GM23338 (cell line): Measurements from ENCODE around the gene GP1BB. TPM values are rescaled to one million over a fixed set of nuclear protein-coding genes. Genes with fewer than 3 reads are reported as not detected.

Experiments
- ATAC-seq: fragments of 200-7000 bp; cut with Tn5 transposase; 3 replicates; pipeline ENCODE4 v1.9.1; 2020
- DNase-seq: peaks from one replicate; pipeline ENCODE4 v3.0.0-alpha.2; 2015; ENCODE audit warnings: low spot score
- H2AFZ ChIP-seq: fragments of 200-600 bp; sonication (generic); 2 replicates; pipeline ENCODE4 v1.8.0; 2016; ENCODE audit warnings: antibody characterized with exemption, mild to moderate bottlenecking, moderate library complexity
- H3F3A ChIP-seq: fragments of 200-600 bp; sonication (generic); replicated peaks from 2 replicates; pipeline ENCODE4 v1.8.0; 2017; ENCODE audit warnings: antibody characterized with exemption, mixed run types, low read depth
- H3K27ac ChIP-seq: fragments of 200-600 bp; sonication (generic); 2 replicates; pipeline ENCODE4 v1.6.1; 2016; ENCODE audit warnings: low read depth
- H3K27me3 ChIP-seq: fragments of 200-600 bp; sonication (generic); 2 replicates; pipeline ENCODE4 v1.8.0; 2016; ENCODE audit warnings: mild to moderate bottlenecking, mixed run types, moderate library complexity; ENCODE audit not compliant: insufficient read depth
- H3K36me3 ChIP-seq: fragments of 200-600 bp; sonication (generic); 2 replicates; pipeline ENCODE4 v1.8.0; 2016; ENCODE audit warnings: mild to moderate bottlenecking; ENCODE audit not compliant: insufficient read depth
- H3K4me1 ChIP-seq: fragments of 200-600 bp; sonication (generic); 2 replicates; pipeline ENCODE4 v1.8.0; 2016; ENCODE audit warnings: mild to moderate bottlenecking, moderate library complexity; ENCODE audit not compliant: insufficient read depth
- H3K4me2 ChIP-seq: fragments of 200-600 bp; sonication (generic); 2 replicates; pipeline ENCODE4 v1.7.1; 2017; ENCODE audit warnings: mixed run types
- H3K4me3 ChIP-seq: fragments of 200-600 bp; sonication (generic); 2 replicates; pipeline ENCODE4 v1.6.1; 2016; ENCODE audit warnings: mixed run types
- H3K79me2 ChIP-seq: fragments of 200-600 bp; sonication (generic); replicated peaks from 2 replicates; pipeline ENCODE4 v1.8.0; 2017; ENCODE audit warnings: mild to moderate bottlenecking; ENCODE audit not compliant: insufficient read depth
- H3K9me2 ChIP-seq: fragments of 200-600 bp; sonication (generic); 2 replicates; pipeline ENCODE4 v1.8.0; 2017; ENCODE audit not compliant: insufficient read depth
- H4K20me1 ChIP-seq: fragments of 200-600 bp; sonication (generic); replicated peaks from 2 replicates; pipeline ENCODE4 v1.8.0; 2017; ENCODE audit warnings: mild to moderate bottlenecking; ENCODE audit not compliant: insufficient read depth
- H3K27ac Mint-ChIP-seq: 2 replicates; pipeline ENCODE4 v1.8.0; 2020; ENCODE audit warnings: inconsistent platforms, mild to moderate bottlenecking, moderate library complexity, mixed read lengths
- H3K27me3 Mint-ChIP-seq: 3 replicates; pipeline ENCODE4 v1.8.0; 2022; ENCODE audit warnings: low read depth, mild to moderate bottlenecking, moderate library complexity, mixed read lengths, inconsistent platforms; ENCODE audit not compliant: insufficient read depth, poor library complexity
- H3K36me3 Mint-ChIP-seq: 3 replicates; pipeline ENCODE4 v1.8.0; 2021; ENCODE audit warnings: low read depth, mild to moderate bottlenecking, inconsistent platforms, moderate library complexity, mixed read lengths
- H3K4me1 Mint-ChIP-seq: 3 replicates; pipeline ENCODE4 v1.8.0; 2020; ENCODE audit warnings: mild to moderate bottlenecking, inconsistent platforms, mixed read lengths
- H3K4me3 Mint-ChIP-seq: 3 replicates; pipeline ENCODE4 v1.8.0; 2021; ENCODE audit warnings: moderate library complexity, mild to moderate bottlenecking, inconsistent platforms, mixed read lengths
- H3K9me3 Mint-ChIP-seq: 3 replicates; pipeline ENCODE4 v1.8.0; 2020; ENCODE audit warnings: moderate library complexity, mild to moderate bottlenecking, inconsistent platforms, mixed read lengths
- CREB1 ChIP-seq: fragments of 250-450 bp; sonication (Bioruptor Pico); IDR thresholded peaks from 2 replicates; pipeline ENCODE4 v1.5.0; 2020; ENCODE audit warnings: low read depth, mild to moderate bottlenecking, moderate library complexity
- EZH2 ChIP-seq: fragments of 200-600 bp; sonication (generic); IDR thresholded peaks from one replicate; pipeline ENCODE4 v1.8.0; 2017; ENCODE audit warnings: antibody characterized with exemption, mild to moderate bottlenecking, low read depth; ENCODE audit not compliant: unreplicated experiment
- EZH2phosphoT487 ChIP-seq: fragments of 200-600 bp; sonication (generic); IDR thresholded peaks from one replicate; pipeline ENCODE4 v1.8.1; 2018; ENCODE audit warnings: antibody characterized with exemption; ENCODE audit not compliant: unreplicated experiment
- JUNB ChIP-seq: IDR thresholded peaks from one replicate; pipeline ENCODE4 v1.6.1; 2016; ENCODE audit warnings: antibody characterized with exemption; ENCODE audit not compliant: unreplicated experiment
- NANOG ChIP-seq: IDR thresholded peaks from 2 replicates; pipeline ENCODE4 v1.6.1; 2016; ENCODE audit warnings: antibody characterized with exemption, borderline replicate concordance
- POLR2AphosphoS5 ChIP-seq: IDR thresholded peaks from 2 replicates; pipeline ENCODE4 v1.6.1; 2016; ENCODE audit warnings: antibody characterized with exemption, low read depth
- STAT1 ChIP-seq: IDR thresholded peaks from one replicate; pipeline ENCODE4 v1.6.1; 2016; ENCODE audit warnings: antibody characterized with exemption; ENCODE audit not compliant: unreplicated experiment
- ZNF114 ChIP-seq: fragments of 250-450 bp; sonication (Bioruptor Pico); IDR thresholded peaks from 2 replicates; pipeline ENCODE4 v1.5.0; 2020; ENCODE audit warnings: mild to moderate bottlenecking, moderate library complexity
- ZNF331 ChIP-seq: fragments of 250-450 bp; sonication (Bioruptor Pico); IDR thresholded peaks from 2 replicates; pipeline ENCODE4 v1.5.0; 2020; ENCODE audit warnings: low read depth, mild to moderate bottlenecking, moderate library complexity
- polyA plus RNA-seq: library from polyadenylated mRNA; unstranded; fragments of >200 nt; fragmentation: Nextera tagmentation; extraction: Ambion mirVana; gene quantifications from 2 replicates; pipeline ENCODE4 v1.2.1, GENCODE V29; 2016
- total RNA-seq: library from RNA; depleted of rRNA; stranded (reverse); fragments of >200 nt; shearing (Covaris generic); gene quantifications from 2 replicates; pipeline ENCODE4 v1.2.3, GENCODE V29; 2014
- TF ChIP-seq, protein P1 (sequence below), 2 experiments: fragments of 200-600 bp in 1 of 2; sonication (generic) in 1 of 2; conservative IDR thresholded peaks; 2 replicates each; pipeline versions ENCODE4 v1.5.1 to v1.6.1; 2016 to 2017; ENCODE audit warnings: antibody characterized with exemption in 2 of 2, low read depth in 2 of 2, mild to moderate bottlenecking in 2 of 2, moderate library complexity in 1 of 2
- TF ChIP-seq, protein P2 (sequence below): fragments of 250-450 bp; sonication (Bioruptor Pico); IDR thresholded peaks from 2 replicates; pipeline ENCODE4 v1.5.0; 2020; ENCODE audit warnings: mild to moderate bottlenecking, moderate library complexity
- TF ChIP-seq, protein P3 (sequence below): IDR thresholded peaks from 2 replicates; pipeline ENCODE4 v1.6.1; 2016; ENCODE audit warnings: antibody characterized with exemption
- TF ChIP-seq, protein P4 (sequence below): IDR thresholded peaks from one replicate; pipeline ENCODE4 v1.6.1; 2018; ENCODE audit warnings: antibody characterized with exemption; ENCODE audit not compliant: unreplicated experiment

Gene GP1BB
- total and polyA plus RNA-seq, 2 experiments from 2014 or later = 0.53 to 1.3 TPM

DNA sequence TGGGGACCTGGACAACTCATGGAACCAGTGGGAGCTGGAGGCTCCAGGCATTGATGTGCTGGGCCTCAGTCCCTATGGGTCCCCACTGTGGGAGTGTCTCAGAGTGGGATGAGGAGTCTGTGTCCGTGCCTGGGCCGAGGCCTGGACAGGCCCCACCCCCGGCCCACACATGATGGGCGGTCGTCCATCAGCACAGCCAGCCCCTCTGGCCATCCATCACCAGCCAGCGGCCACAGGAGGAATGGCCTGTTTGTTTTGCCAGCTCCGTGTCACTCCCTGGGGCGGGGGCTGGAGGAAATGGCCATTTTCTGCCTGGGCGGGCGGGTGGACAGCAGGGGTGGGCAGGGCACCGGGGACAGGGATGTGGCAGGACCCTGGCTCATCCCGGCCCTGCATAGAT is 24.2 kb downstream of the GP1BB start (continued):
- TF ChIP-seq POLR2AphosphoS5 = no peak
- no peak for TF ChIP-seq EZH2phosphoT487
- TF ChIP-seq, protein P1, sequence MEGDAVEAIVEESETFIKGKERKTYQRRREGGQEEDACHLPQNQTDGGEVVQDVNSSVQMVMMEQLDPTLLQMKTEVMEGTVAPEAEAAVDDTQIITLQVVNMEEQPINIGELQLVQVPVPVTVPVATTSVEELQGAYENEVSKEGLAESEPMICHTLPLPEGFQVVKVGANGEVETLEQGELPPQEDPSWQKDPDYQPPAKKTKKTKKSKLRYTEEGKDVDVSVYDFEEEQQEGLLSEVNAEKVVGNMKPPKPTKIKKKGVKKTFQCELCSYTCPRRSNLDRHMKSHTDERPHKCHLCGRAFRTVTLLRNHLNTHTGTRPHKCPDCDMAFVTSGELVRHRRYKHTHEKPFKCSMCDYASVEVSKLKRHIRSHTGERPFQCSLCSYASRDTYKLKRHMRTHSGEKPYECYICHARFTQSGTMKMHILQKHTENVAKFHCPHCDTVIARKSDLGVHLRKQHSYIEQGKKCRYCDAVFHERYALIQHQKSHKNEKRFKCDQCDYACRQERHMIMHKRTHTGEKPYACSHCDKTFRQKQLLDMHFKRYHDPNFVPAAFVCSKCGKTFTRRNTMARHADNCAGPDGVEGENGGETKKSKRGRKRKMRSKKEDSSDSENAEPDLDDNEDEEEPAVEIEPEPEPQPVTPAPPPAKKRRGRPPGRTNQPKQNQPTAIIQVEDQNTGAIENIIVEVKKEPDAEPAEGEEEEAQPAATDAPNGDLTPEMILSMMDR (conservative IDR thresholded peaks at IDR 0.05; ENCODE audit: low read depth in 2 of 2) = no peak
- no peak for TF ChIP-seq JUNB
- TF ChIP-seq STAT1 = no peak

DNA sequence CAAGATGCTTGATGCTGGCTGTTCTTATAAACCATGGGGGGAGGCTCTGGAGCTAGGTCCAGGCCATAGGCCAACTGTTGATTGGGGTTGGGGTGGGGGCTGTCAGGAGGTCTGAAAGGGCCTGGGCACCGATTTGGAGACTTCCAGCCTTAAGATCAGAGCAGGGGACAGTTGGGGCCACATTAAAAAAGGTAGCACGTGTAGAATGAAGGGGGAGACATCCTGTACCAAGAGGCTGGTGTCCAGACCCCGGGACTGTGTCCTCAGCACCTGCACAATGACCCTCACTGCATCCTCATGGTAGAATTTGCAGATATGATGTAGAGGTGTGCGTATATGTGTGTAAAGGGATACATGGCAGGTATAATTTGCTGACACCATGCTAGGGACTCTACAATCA is 24.8 kb downstream of the GP1BB start:
- peaks cover 25% of the 10 kb centered on the region for H3K27me3 Mint-ChIP-seq
- peaks cover 11% of the 10 kb centered on the region for H3K4me1 Mint-ChIP-seq
- TF ChIP-seq CREB1 (CRISPR knock-in tag) (no peak), EZH2 (no peak), NANOG (no peak), ZNF331 (CRISPR knock-in tag) (no peak), ZNF114 (CRISPR knock-in tag) (no peak), EZH2phosphoT487 (no peak), JUNB (no peak)
- TF ChIP-seq, protein P2, sequence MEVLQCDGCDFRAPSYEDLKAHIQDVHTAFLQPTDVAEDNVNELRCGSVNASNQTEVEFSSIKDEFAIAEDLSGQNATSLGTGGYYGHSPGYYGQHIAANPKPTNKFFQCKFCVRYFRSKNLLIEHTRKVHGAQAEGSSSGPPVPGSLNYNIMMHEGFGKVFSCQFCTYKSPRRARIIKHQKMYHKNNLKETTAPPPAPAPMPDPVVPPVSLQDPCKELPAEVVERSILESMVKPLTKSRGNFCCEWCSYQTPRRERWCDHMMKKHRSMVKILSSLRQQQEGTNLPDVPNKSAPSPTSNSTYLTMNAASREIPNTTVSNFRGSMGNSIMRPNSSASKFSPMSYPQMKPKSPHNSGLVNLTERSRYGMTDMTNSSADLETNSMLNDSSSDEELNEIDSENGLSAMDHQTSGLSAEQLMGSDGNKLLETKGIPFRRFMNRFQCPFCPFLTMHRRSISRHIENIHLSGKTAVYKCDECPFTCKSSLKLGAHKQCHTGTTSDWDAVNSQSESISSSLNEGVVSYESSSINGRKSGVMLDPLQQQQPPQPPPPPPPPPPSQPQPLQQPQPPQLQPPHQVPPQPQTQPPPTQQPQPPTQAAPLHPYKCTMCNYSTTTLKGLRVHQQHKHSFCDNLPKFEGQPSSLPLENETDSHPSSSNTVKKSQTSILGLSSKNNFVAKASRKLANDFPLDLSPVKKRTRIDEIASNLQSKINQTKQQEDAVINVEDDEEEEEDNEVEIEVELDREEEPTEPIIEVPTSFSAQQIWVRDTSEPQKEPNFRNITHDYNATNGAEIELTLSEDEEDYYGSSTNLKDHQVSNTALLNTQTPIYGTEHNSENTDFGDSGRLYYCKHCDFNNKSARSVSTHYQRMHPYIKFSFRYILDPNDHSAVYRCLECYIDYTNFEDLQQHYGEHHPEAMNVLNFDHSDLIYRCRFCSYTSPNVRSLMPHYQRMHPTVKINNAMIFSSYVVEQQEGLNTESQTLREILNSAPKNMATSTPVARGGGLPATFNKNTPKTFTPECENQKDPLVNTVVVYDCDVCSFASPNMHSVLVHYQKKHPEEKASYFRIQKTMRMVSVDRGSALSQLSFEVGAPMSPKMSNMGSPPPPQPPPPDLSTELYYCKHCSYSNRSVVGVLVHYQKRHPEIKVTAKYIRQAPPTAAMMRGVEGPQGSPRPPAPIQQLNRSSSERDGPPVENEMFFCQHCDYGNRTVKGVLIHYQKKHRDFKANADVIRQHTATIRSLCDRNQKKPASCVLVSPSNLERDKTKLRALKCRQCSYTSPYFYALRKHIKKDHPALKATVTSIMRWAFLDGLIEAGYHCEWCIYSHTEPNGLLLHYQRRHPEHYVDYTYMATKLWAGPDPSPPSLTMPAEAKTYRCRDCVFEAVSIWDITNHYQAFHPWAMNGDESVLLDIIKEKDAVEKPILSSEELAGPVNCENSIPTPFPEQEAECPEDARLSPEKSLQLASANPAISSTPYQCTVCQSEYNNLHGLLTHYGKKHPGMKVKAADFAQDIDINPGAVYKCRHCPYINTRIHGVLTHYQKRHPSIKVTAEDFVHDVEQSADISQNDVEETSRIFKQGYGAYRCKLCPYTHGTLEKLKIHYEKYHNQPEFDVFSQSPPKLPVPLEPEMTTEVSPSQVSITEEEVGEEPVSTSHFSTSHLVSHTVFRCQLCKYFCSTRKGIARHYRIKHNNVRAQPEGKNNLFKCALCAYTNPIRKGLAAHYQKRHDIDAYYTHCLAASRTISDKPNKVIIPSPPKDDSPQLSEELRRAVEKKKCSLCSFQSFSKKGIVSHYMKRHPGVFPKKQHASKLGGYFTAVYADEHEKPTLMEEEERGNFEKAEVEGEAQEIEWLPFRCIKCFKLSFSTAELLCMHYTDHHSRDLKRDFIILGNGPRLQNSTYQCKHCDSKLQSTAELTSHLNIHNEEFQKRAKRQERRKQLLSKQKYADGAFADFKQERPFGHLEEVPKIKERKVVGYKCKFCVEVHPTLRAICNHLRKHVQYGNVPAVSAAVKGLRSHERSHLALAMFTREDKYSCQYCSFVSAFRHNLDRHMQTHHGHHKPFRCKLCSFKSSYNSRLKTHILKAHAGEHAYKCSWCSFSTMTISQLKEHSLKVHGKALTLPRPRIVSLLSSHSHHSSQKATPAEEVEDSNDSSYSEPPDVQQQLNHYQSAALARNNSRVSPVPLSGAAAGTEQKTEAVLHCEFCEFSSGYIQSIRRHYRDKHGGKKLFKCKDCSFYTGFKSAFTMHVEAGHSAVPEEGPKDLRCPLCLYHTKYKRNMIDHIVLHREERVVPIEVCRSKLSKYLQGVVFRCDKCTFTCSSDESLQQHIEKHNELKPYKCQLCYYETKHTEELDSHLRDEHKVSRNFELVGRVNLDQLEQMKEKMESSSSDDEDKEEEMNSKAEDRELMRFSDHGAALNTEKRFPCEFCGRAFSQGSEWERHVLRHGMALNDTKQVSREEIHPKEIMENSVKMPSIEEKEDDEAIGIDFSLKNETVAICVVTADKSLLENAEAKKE (CRISPR knock-in tag) = no peak
- TF ChIP-seq, protein P3, sequence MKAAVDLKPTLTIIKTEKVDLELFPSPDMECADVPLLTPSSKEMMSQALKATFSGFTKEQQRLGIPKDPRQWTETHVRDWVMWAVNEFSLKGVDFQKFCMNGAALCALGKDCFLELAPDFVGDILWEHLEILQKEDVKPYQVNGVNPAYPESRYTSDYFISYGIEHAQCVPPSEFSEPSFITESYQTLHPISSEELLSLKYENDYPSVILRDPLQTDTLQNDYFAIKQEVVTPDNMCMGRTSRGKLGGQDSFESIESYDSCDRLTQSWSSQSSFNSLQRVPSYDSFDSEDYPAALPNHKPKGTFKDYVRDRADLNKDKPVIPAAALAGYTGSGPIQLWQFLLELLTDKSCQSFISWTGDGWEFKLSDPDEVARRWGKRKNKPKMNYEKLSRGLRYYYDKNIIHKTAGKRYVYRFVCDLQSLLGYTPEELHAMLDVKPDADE = no peak
- TF ChIP-seq, protein P4, sequence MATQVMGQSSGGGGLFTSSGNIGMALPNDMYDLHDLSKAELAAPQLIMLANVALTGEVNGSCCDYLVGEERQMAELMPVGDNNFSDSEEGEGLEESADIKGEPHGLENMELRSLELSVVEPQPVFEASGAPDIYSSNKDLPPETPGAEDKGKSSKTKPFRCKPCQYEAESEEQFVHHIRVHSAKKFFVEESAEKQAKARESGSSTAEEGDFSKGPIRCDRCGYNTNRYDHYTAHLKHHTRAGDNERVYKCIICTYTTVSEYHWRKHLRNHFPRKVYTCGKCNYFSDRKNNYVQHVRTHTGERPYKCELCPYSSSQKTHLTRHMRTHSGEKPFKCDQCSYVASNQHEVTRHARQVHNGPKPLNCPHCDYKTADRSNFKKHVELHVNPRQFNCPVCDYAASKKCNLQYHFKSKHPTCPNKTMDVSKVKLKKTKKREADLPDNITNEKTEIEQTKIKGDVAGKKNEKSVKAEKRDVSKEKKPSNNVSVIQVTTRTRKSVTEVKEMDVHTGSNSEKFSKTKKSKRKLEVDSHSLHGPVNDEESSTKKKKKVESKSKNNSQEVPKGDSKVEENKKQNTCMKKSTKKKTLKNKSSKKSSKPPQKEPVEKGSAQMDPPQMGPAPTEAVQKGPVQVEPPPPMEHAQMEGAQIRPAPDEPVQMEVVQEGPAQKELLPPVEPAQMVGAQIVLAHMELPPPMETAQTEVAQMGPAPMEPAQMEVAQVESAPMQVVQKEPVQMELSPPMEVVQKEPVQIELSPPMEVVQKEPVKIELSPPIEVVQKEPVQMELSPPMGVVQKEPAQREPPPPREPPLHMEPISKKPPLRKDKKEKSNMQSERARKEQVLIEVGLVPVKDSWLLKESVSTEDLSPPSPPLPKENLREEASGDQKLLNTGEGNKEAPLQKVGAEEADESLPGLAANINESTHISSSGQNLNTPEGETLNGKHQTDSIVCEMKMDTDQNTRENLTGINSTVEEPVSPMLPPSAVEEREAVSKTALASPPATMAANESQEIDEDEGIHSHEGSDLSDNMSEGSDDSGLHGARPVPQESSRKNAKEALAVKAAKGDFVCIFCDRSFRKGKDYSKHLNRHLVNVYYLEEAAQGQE = no peak
- Histone ChIP-seq H3K4me1 (no peaks in the 10 kb centered on the region), H3K79me2 (no peaks in the 10 kb centered on the region), H3K27ac (no peak overlapping the region), H3F3A (no peaks in the 10 kb centered on the region), H3K27me3 (peaks cover 10% of the 10 kb centered on the region; the same call in 1 of the 2 replicates), H3K4me3 (no peak overlapping the region), H3K9me2 (no peaks in the 10 kb centered on the region), H3K36me3 (no peaks in the 10 kb centered on the region), H2AFZ (no peak overlapping the region), H4K20me1 (no peaks in the 10 kb centered on the region), H3K4me2 (no peak overlapping the region)
- H3K9me3 Mint-ChIP-seq = no peaks in the 10 kb centered on the region
- no peak overlapping the region for H3K4me3 Mint-ChIP-seq
- no peak for ATAC-seq
- no peaks in the 10 kb centered on the region for H3K36me3 Mint-ChIP-seq
- no peak for DNase-seq
- no peak overlapping the region for H3K27ac Mint-ChIP-seq
